Activated CD8-positive, alpha-beta T cell treated with anti-CD3 and anti-CD28 coated beads, Interleukin-2, amount 10 ng/mL, durations not matched to agents 7 days and 5 days (primary cell): ENCODE results near the gene DLGAP3. TPM values are rescaled to one million over a fixed set of nuclear protein-coding genes. Genes with fewer than 3 reads are reported as not detected.

Source experiments
- ATAC-seq: fragments of 150-1000 bp; cut with Tn5 transposase; one replicate; pipeline ENCODE4 v1.10.0; 2021; ENCODE audit warnings: moderate library complexity
- CTCF ChIA-PET: fragments of 350-600 bp; sonication (Branson Sonifier 250); formaldehyde crosslinking; loops from one replicate; lab custom pipeline; 2021; ENCODE audit warnings: antibody characterized with exemption; lab: Charles Lee
- POLR2A ChIA-PET: fragments of 350-600 bp; sonication (Branson Sonifier 250); formaldehyde crosslinking; loops from one replicate; lab custom pipeline; 2021; ENCODE audit warnings: antibody characterized with exemption; lab: Charles Lee
- DNase-seq: peaks from one replicate; pipeline ENCODE4 v3.0.0-alpha.2; 2020
- H3K27ac Mint-ChIP-seq: one replicate; pipeline ENCODE4 v1.8.0; 2021; ENCODE audit warnings: mild to moderate bottlenecking, mixed read lengths
- H3K27me3 Mint-ChIP-seq: one replicate; pipeline ENCODE4 v1.8.0; 2021; ENCODE audit warnings: low read depth, mixed read lengths
- H3K36me3 Mint-ChIP-seq: one replicate; pipeline ENCODE4 v1.8.0; 2021; ENCODE audit warnings: low read depth, mixed read lengths
- H3K4me1 Mint-ChIP-seq: one replicate; pipeline ENCODE4 v1.8.0; 2021; ENCODE audit warnings: low read depth, mixed read lengths
- H3K4me3 Mint-ChIP-seq: one replicate; pipeline ENCODE4 v1.8.0; 2021; ENCODE audit warnings: mild to moderate bottlenecking, mixed read lengths
- H3K9me3 Mint-ChIP-seq: one replicate; pipeline ENCODE4 v1.8.0; 2022; ENCODE audit warnings: mixed read lengths; ENCODE audit not compliant: insufficient read depth
- total RNA-seq, 2 experiments: library from RNA; stranded (reverse); gene quantifications; one replicate each; pipeline ENCODE4 v1.2.3, GENCODE V29; 2021

Gene DLGAP3
- total RNA-seq, 2 experiments from 2014 or later = 0.29 to 0.39 TPM

- ChIA-PET POLR2A (interaction anchor here (1.0 to 1.9 kb wide), 3 partner anchors 12 to 328 kb away, joined by 3 to 7 read pairs (median 5); partner anchors contain the start of gene SFPQ), CTCF (interaction anchor here (1.1 to 9.4 kb wide), 4 partner anchors 10 to 700 kb away, joined by 3 to 147 read pairs (median 5); no protein-coding TSS in a partner anchor)
- Mint-ChIP-seq H3K9me3 (no peaks in the 10 kb centered on the region), H3K4me3 (peak overlapping the region; percentile 59), H3K4me1 (peaks cover 43% of the 10 kb centered on the region), H3K27ac (peak overlapping the region; percentile 88), H3K36me3 (no peaks in the 10 kb centered on the region), H3K27me3 (peaks cover 4% of the 10 kb centered on the region)
- DNase-seq (no peak), ATAC-seq (no peak)
Observed at GRCh38 chr1:34864759-34865158, 64.7 kb downstream of the DLGAP3 start.

- no peak for ATAC-seq
- Mint-ChIP-seq H3K9me3 (no peaks in the 10 kb centered on the region), H3K4me3 (peak overlapping the region; percentile 39), H3K36me3 (peaks cover 3% of the 10 kb centered on the region), H3K27ac (peak overlapping the region; percentile 88), H3K27me3 (peaks cover 4% of the 10 kb centered on the region), H3K4me1 (peaks cover 49% of the 10 kb centered on the region)
- DNase-seq = peak; percentile 67
- POLR2A ChIA-PET = interaction anchor here (1.5 to 1.9 kb wide), 2 partner anchors 11 to 215 kb away, joined by 5 to 7 read pairs; no protein-coding TSS in a partner anchor
- CTCF ChIA-PET = interaction anchor here (0.7 to 9.4 kb wide), 4 partner anchors 9 to 327 kb away, joined by 3 to 147 read pairs (median 5); partner anchors contain the start of gene TMEM35B
Observed at GRCh38 chr1:34863501-34863900, 65.9 kb downstream of the DLGAP3 start.

- Mint-ChIP-seq H3K4me3 (peak within 1 kb of the TSS; percentile 99), H3K4me1 (peaks cover 60% of the 10 kb centered on the region), H3K9me3 (no peaks in the 10 kb centered on the region), H3K27ac (peak within 1 kb of the TSS; percentile 96), H3K36me3 (peaks cover 15% of the 10 kb centered on the region), H3K27me3 (no peaks in the 10 kb centered on the region)
- peak; percentile 92 for DNase-seq
- peak; percentile 96 for ATAC-seq
- ChIA-PET POLR2A (interaction anchor here (0.7 to 2.2 kb wide), 4 partner anchors 9 to 172 kb away, joined by 3 to 14 read pairs (median 4); partner anchors contain the start of genes TMEM35B and ZMYM6), CTCF (interaction anchor here (0.9 to 1.5 kb wide), 5 partner anchors 9 to 171 kb away, joined by 3 to 8 read pairs (median 4); no protein-coding TSS in a partner anchor)
Observed at GRCh38 chr1:34859446-34860200, 69.8 kb downstream of the DLGAP3 start, which contains the start of gene SMIM12. SMIM12 (minus strand) TSS chr1:34859749; CDS start chr1:34855977, 3,772 bp downstream.

- peaks cover 54% of the 10 kb centered on the region for H3K4me1 Mint-ChIP-seq
- CTCF ChIA-PET = interaction anchor here (1.0 to 7.9 kb wide), 4 partner anchors 9 to 32 kb away, joined by 3 to 147 read pairs (median 6); no protein-coding TSS in a partner anchor
- H3K4me3 Mint-ChIP-seq = peak overlapping the region; percentile 99
- peaks cover 18% of the 10 kb centered on the region for H3K36me3 Mint-ChIP-seq
- DNase-seq (peak; percentile 45), ATAC-seq (peak; percentile 12)
- no peaks in the 10 kb centered on the region for H3K9me3 Mint-ChIP-seq
- H3K27ac Mint-ChIP-seq = peak overlapping the region; percentile 96
- H3K27me3 Mint-ChIP-seq = no peaks in the 10 kb centered on the region
- POLR2A ChIA-PET = interaction anchor here (1.0 to 2.2 kb wide), 3 partner anchors 10 to 127 kb away, joined by 3 to 14 read pairs (median 5); partner anchors contain the start of gene TMEM35B
Observed at GRCh38 chr1:34858901-34859445, 70.5 kb downstream of the DLGAP3 start.

GRCh38 chr1:34856697-34857096 is 72.8 kb downstream of the DLGAP3 start:
- H3K4me1 Mint-ChIP-seq = peaks cover 46% of the 10 kb centered on the region

GRCh38 chr1:34852677-34853217 is 76.7 kb downstream of the DLGAP3 start:
- peak; percentile 100 for ATAC-seq
- peak overlapping the region; percentile 17 for H3K27ac Mint-ChIP-seq
- ChIA-PET CTCF (interaction anchor here (0.6 to 7.9 kb wide), 50 partner anchors 9 to 1465 kb away, joined by 3 to 147 read pairs (median 4); partner anchors contain the start of genes GJA4, TMEM35B and ZMYM6), POLR2A (interaction anchor here (0.7 to 1.7 kb wide), 4 partner anchors 11 to 133 kb away, joined by 3 to 8 read pairs (median 8); partner anchors contain the start of gene TMEM35B)
- peaks cover 25% of the 10 kb centered on the region for H3K4me1 Mint-ChIP-seq
- H3K4me3 Mint-ChIP-seq = no peak overlapping the region
- H3K27me3 Mint-ChIP-seq = no peaks in the 10 kb centered on the region
- H3K36me3 Mint-ChIP-seq = peaks cover 46% of the 10 kb centered on the region
- H3K9me3 Mint-ChIP-seq = no peaks in the 10 kb centered on the region
- peak; percentile 95 for DNase-seq

More at GRCh38 chr1:34856697-34857096, 72.8 kb downstream of the DLGAP3 start:
- DNase-seq (no peak), ATAC-seq (no peak)
- Mint-ChIP-seq H3K27ac (no peak overlapping the region), H3K4me3 (no peak overlapping the region), H3K36me3 (peaks cover 32% of the 10 kb centered on the region), H3K9me3 (no peaks in the 10 kb centered on the region), H3K27me3 (no peaks in the 10 kb centered on the region)
- CTCF ChIA-PET = interaction anchor here (7.9 kb wide), 1 partner anchor 11 kb away, joined by 147 read pairs; no protein-coding TSS in a partner anchor
- POLR2A ChIA-PET = no interaction called here

- Mint-ChIP-seq H3K9me3 (no peaks in the 10 kb centered on the region), H3K4me1 (peaks cover 14% of the 10 kb centered on the region), H3K4me3 (no peak overlapping the region), H3K27me3 (no peaks in the 10 kb centered on the region), H3K36me3 (peaks cover 46% of the 10 kb centered on the region), H3K27ac (no peak overlapping the region)
- CTCF ChIA-PET = interaction anchor here (0.9 to 7.9 kb wide), 6 partner anchors 16 to 64 kb away, joined by 3 to 147 read pairs (median 14); no protein-coding TSS in a partner anchor
- DNase-seq (no peak), ATAC-seq (no peak)
- POLR2A ChIA-PET = no interaction called here
Observed at GRCh38 chr1:34851431-34852105, 77.9 kb downstream of the DLGAP3 start.

- peaks cover 41% of the 10 kb centered on the region for H3K36me3 Mint-ChIP-seq
- DNase-seq (no peak), ATAC-seq (no peak)
- ChIA-PET CTCF (interaction anchor here (1.8 kb wide), 1 partner anchor 16 kb away, joined by 6 read pairs; no protein-coding TSS in a partner anchor), POLR2A (no interaction called here)
- H3K9me3 Mint-ChIP-seq = no peaks in the 10 kb centered on the region
- no peak overlapping the region for H3K27ac Mint-ChIP-seq
- no peak overlapping the region for H3K4me3 Mint-ChIP-seq
- H3K27me3 Mint-ChIP-seq = no peaks in the 10 kb centered on the region
- H3K4me1 Mint-ChIP-seq = peaks cover 14% of the 10 kb centered on the region
Observed at GRCh38 chr1:34850382-34850781, 79.1 kb downstream of the DLGAP3 start.

- Mint-ChIP-seq H3K9me3 (no peaks in the 10 kb centered on the region), H3K36me3 (peaks cover 20% of the 10 kb centered on the region), H3K4me1 (peaks cover 16% of the 10 kb centered on the region), H3K27me3 (no peaks in the 10 kb centered on the region), H3K27ac (no peak overlapping the region), H3K4me3 (no peak overlapping the region)
- ChIA-PET CTCF (no interaction called here), POLR2A (interaction anchor here (0.9 kb wide), 1 partner anchor 66 kb away, joined by 3 read pairs; the partner anchor contains the start of gene GJB3)
- no peak for ATAC-seq
- no peak for DNase-seq
Observed at GRCh38 chr1:34847094-34847493, 82.4 kb downstream of the DLGAP3 start.

GRCh38 chr1:34846265-34846664 is 83.2 kb downstream of the DLGAP3 start:
- CTCF ChIA-PET = no interaction called here
- H3K4me3 Mint-ChIP-seq = no peak overlapping the region
- H3K9me3 Mint-ChIP-seq = no peaks in the 10 kb centered on the region
- ATAC-seq = no peak
- peaks cover 16% of the 10 kb centered on the region for H3K36me3 Mint-ChIP-seq
- POLR2A ChIA-PET = interaction anchor here (0.9 kb wide), 1 partner anchor 66 kb away, joined by 3 read pairs; the partner anchor contains the start of gene GJB3
- peaks cover 12% of the 10 kb centered on the region for H3K4me1 Mint-ChIP-seq
- no peaks in the 10 kb centered on the region for H3K27me3 Mint-ChIP-seq
- DNase-seq = no peak
- H3K27ac Mint-ChIP-seq = no peak overlapping the region
